Measurements from ENCODE around the gene SRP68.

The SRP68 gene

DNA sequence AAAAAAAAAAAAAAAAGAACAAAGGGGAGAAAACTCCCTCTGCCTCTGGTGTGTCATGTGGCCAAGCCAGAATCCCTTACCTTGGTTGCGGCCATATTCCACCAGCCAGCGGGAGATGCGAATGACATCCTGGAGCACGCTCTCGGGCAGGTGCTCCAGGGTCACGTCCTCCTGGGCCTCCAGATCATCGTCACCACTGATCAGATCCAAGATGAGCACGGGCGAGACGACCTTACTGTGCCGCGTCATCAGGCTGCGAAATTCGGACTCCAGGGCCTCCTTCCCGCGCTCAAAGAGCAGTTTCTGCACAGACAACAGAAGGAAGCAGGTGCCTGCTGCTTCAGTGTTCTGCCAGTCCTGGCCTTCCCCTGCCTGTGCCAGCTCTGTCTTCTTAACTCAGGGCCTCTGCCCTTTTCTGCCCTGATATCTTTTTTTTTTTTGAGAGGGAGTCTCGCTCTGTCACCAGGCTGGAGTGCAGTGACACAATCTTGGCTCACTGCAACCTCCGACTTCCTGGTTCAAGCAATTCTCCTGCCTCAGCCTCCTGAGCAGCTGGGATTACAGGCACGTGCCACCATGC, 25.5 kb upstream of the SRP68 start:
- no peaks in the 10 kb centered on the region for H3K27me3 ChIP-seq (replicated peaks in 2 of 5; ENCODE audit: control insufficient read depth in 4 of 5, insufficient read depth in 5 of 5, low read length in 4 of 5)
- CTCF ChIA-PET, result no interaction called here
- 97% methylated on average over 14 of the region's 19 CpGs for WGBS (ENCODE audit: insufficient coverage)

GRCh38 chr17:76095943-76096342, 23.6 kb upstream of the SRP68 start:
- ChIA-PET POLR2A (no interaction called here), CTCF (interaction anchor here (1.0 to 2.0 kb wide), 4 partner anchors 16 to 93 kb away, joined by 3 to 7 read pairs (median 4); no protein-coding TSS in a partner anchor)
- peaks cover 0 to 4% (median 0%) of the 10 kb centered on the region in 4 experiments for H3K4me1 ChIP-seq (ENCODE audit: control extremely low read depth in 1 of 4, control insufficient read depth in 4 of 4, insufficient read depth in 4 of 4, low read length in 3 of 4)
- 98% methylated on average over 13 of the region's 13 CpGs for WGBS (ENCODE audit: insufficient coverage)
- H3K4me3 ChIP-seq (ENCODE audit: control insufficient read depth in 1 of 7, extremely low read depth in 1 of 7, insufficient read depth in 4 of 7, low read depth in 2 of 7, low read length in 6 of 7), result no peak overlapping the region
- DNase-seq, result no peak
- H3K36me3 ChIP-seq (ENCODE audit: control insufficient read depth in 4 of 4, insufficient read depth in 4 of 4, low read length in 3 of 4), result peaks cover 13 to 81% (median 49%) of the 10 kb centered on the region in 4 experiments
- H3K9me3 ChIP-seq (ENCODE audit: control extremely low read depth in 1 of 5, control insufficient read depth in 4 of 5, insufficient read depth in 2 of 5, low read depth in 1 of 5, low read length in 4 of 5), result no peaks in the 10 kb centered on the region
- H3K27ac ChIP-seq (ENCODE audit: insufficient read depth in 1 of 2, low read depth in 1 of 2, low read length in 2 of 2, poor library complexity in 1 of 2, severe bottlenecking in 2 of 2), result no peak overlapping the region
- no peaks in the 10 kb centered on the region for H3K27me3 ChIP-seq (replicated peaks in 2 of 5; ENCODE audit: control insufficient read depth in 4 of 5, insufficient read depth in 5 of 5, low read length in 4 of 5)

More for the DNA sequence above, 25.5 kb upstream of the SRP68 start:
- Histone ChIP-seq H3K36me3 (ENCODE audit: control insufficient read depth in 4 of 4, insufficient read depth in 4 of 4, low read length in 3 of 4) (peaks cover 12 to 73% (median 50%) of the 10 kb centered on the region in 4 experiments), H3K4me1 (ENCODE audit: control extremely low read depth in 1 of 4, control insufficient read depth in 4 of 4, insufficient read depth in 4 of 4, low read length in 3 of 4) (peaks cover 3 to 10% (median 8%) of the 10 kb centered on the region in 4 experiments), H3K4me3 (ENCODE audit: control insufficient read depth in 1 of 7, extremely low read depth in 1 of 7, insufficient read depth in 4 of 7, low read depth in 2 of 7, low read length in 6 of 7) (no peak overlapping the region), H3K9me3 (ENCODE audit: control extremely low read depth in 1 of 5, control insufficient read depth in 4 of 5, insufficient read depth in 2 of 5, low read depth in 1 of 5, low read length in 4 of 5) (no peaks in the 10 kb centered on the region), H3K27ac (ENCODE audit: insufficient read depth in 1 of 2, low read depth in 1 of 2, low read length in 2 of 2, poor library complexity in 1 of 2, severe bottlenecking in 2 of 2) (no peak overlapping the region)
- POLR2A ChIA-PET, result interaction anchor here (0.6 kb wide), 1 partner anchor 205 kb away, joined by 3 read pairs; no protein-coding TSS in a partner anchor
- DNase-seq, result no peak

DNA sequence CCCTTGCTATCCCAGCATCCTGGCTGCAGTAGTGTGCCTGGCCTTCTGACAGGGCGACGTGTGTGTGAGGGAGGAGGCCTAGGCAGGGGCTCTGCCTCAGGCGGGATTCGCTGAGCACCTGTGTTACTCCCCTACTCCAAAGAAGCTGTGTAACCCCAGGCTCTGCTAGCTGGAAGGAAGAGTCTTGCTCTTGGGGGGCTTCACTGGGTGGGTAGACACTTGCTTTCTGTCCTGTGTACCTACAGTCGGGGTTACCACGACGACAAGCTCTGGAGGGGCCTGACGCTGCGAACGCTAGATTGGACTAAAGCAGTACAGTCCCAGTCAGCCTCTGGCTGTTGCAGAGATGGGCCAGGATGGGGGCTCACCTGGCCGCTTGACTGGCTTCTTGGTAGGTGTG, 21.7 kb upstream of the SRP68 start:
- Histone ChIP-seq H3K27me3 (replicated peaks in 2 of 5; ENCODE audit: control insufficient read depth in 4 of 5, insufficient read depth in 5 of 5, low read length in 4 of 5) (no peaks in the 10 kb centered on the region), H3K4me1 (ENCODE audit: control extremely low read depth in 1 of 4, control insufficient read depth in 4 of 4, insufficient read depth in 4 of 4, low read length in 3 of 4) (peaks cover 0 to 4% (median 0%) of the 10 kb centered on the region in 4 experiments), H3K9me3 (ENCODE audit: control extremely low read depth in 1 of 5, control insufficient read depth in 4 of 5, insufficient read depth in 2 of 5, low read depth in 1 of 5, low read length in 4 of 5) (no peaks in the 10 kb centered on the region), H3K36me3 (ENCODE audit: control insufficient read depth in 4 of 4, insufficient read depth in 4 of 4, low read length in 3 of 4) (peaks cover 9 to 84% (median 56%) of the 10 kb centered on the region in 4 experiments), H3K27ac (ENCODE audit: insufficient read depth in 1 of 2, low read depth in 1 of 2, low read length in 2 of 2, poor library complexity in 1 of 2, severe bottlenecking in 2 of 2) (no peak overlapping the region), H3K4me3 (ENCODE audit: control insufficient read depth in 1 of 7, extremely low read depth in 1 of 7, insufficient read depth in 4 of 7, low read depth in 2 of 7, low read length in 6 of 7) (no peak overlapping the region)
- WGBS (ENCODE audit: insufficient coverage), result 97% methylated on average over 9 of the region's 11 CpGs
- DNase-seq, result no peak
- POLR2A ChIA-PET, result no interaction called here
- CTCF ChIA-PET, result interaction anchor here (0.9 to 2.0 kb wide), 2 partner anchors 14 to 18 kb away, joined by 3 to 7 read pairs; no protein-coding TSS in a partner anchor

GRCh38 chr17:76092526-76093413, 20.5 kb upstream of the SRP68 start:
- peak in 1 of 3 donors; percentile 17 for DNase-seq
- Histone ChIP-seq H3K27ac (ENCODE audit: insufficient read depth in 1 of 2, low read depth in 1 of 2, low read length in 2 of 2, poor library complexity in 1 of 2, severe bottlenecking in 2 of 2) (no peak overlapping the region), H3K36me3 (ENCODE audit: control insufficient read depth in 4 of 4, insufficient read depth in 4 of 4, low read length in 3 of 4) (peaks cover 15 to 94% (median 62%) of the 10 kb centered on the region in 4 experiments), H3K27me3 (replicated peaks in 2 of 5; ENCODE audit: control insufficient read depth in 4 of 5, insufficient read depth in 5 of 5, low read length in 4 of 5) (no peaks in the 10 kb centered on the region), H3K4me1 (ENCODE audit: control extremely low read depth in 1 of 4, control insufficient read depth in 4 of 4, insufficient read depth in 4 of 4, low read length in 3 of 4) (peaks cover 0 to 4% (median 0%) of the 10 kb centered on the region in 4 experiments), H3K4me3 (ENCODE audit: control insufficient read depth in 1 of 7, extremely low read depth in 1 of 7, insufficient read depth in 4 of 7, low read depth in 2 of 7, low read length in 6 of 7) (no peak overlapping the region), H3K9me3 (ENCODE audit: control extremely low read depth in 1 of 5, control insufficient read depth in 4 of 5, insufficient read depth in 2 of 5, low read depth in 1 of 5, low read length in 4 of 5) (no peaks in the 10 kb centered on the region)
- CTCF ChIA-PET, result interaction anchor here (0.8 to 1.6 kb wide), 4 partner anchors 10 to 206 kb away, joined by 3 to 4 read pairs (median 4); partner anchors contain the start of gene EXOC7
- 97% methylated on average over 14 of the region's 20 CpGs for WGBS (ENCODE audit: insufficient coverage)
- POLR2A ChIA-PET, result interaction anchor here (0.6 kb wide), 1 partner anchor 96 kb away, joined by 3 read pairs; no protein-coding TSS in a partner anchor

- Histone ChIP-seq H3K4me3 (ENCODE audit: control insufficient read depth in 1 of 7, extremely low read depth in 1 of 7, insufficient read depth in 4 of 7, low read depth in 2 of 7, low read length in 6 of 7) (no peak overlapping the region), H3K36me3 (ENCODE audit: control insufficient read depth in 4 of 4, insufficient read depth in 4 of 4, low read length in 3 of 4) (peaks cover 13 to 94% (median 67%) of the 10 kb centered on the region in 4 experiments), H3K27ac (ENCODE audit: insufficient read depth in 1 of 2, low read depth in 1 of 2, low read length in 2 of 2, poor library complexity in 1 of 2, severe bottlenecking in 2 of 2) (no peak overlapping the region), H3K27me3 (replicated peaks in 2 of 5; ENCODE audit: control insufficient read depth in 4 of 5, insufficient read depth in 5 of 5, low read length in 4 of 5) (no peaks in the 10 kb centered on the region), H3K4me1 (ENCODE audit: control extremely low read depth in 1 of 4, control insufficient read depth in 4 of 4, insufficient read depth in 4 of 4, low read length in 3 of 4) (peaks cover 0 to 4% (median 0%) of the 10 kb centered on the region in 4 experiments), H3K9me3 (ENCODE audit: control extremely low read depth in 1 of 5, control insufficient read depth in 4 of 5, insufficient read depth in 2 of 5, low read depth in 1 of 5, low read length in 4 of 5) (no peaks in the 10 kb centered on the region)
- ChIA-PET POLR2A (interaction anchor here (0.6 kb wide), 1 partner anchor 14 kb away, joined by 3 read pairs; no protein-coding TSS in a partner anchor), CTCF (interaction anchor here (0.8 to 1.6 kb wide), 3 partner anchors 9 to 207 kb away, joined by 3 to 4 read pairs (median 3); partner anchors contain the start of gene EXOC7)
- WGBS (ENCODE audit: insufficient coverage), result 75% methylated on average over 18 of the region's 23 CpGs
- peak in 1 of 3 donors; percentile 44 for DNase-seq
Observed at GRCh38 chr17:76091526-76092286, 19.4 kb upstream of the SRP68 start.

- no peak overlapping the region for H3K4me3 ChIP-seq (ENCODE audit: control insufficient read depth in 1 of 7, extremely low read depth in 1 of 7, insufficient read depth in 4 of 7, low read depth in 2 of 7, low read length in 6 of 7)
- no peaks in the 10 kb centered on the region for H3K9me3 ChIP-seq (ENCODE audit: control extremely low read depth in 1 of 5, control insufficient read depth in 4 of 5, insufficient read depth in 2 of 5, low read depth in 1 of 5, low read length in 4 of 5)
- POLR2A ChIA-PET, result no interaction called here
- peaks cover 0 to 4% (median 0%) of the 10 kb centered on the region in 4 experiments for H3K4me1 ChIP-seq (ENCODE audit: control extremely low read depth in 1 of 4, control insufficient read depth in 4 of 4, insufficient read depth in 4 of 4, low read length in 3 of 4)
- CTCF ChIA-PET, result no interaction called here
- no peaks in the 10 kb centered on the region for H3K27me3 ChIP-seq (replicated peaks in 2 of 5; ENCODE audit: control insufficient read depth in 4 of 5, insufficient read depth in 5 of 5, low read length in 4 of 5)
- H3K36me3 ChIP-seq (ENCODE audit: control insufficient read depth in 4 of 4, insufficient read depth in 4 of 4, low read length in 3 of 4), result peaks cover 12 to 97% (median 75%) of the 10 kb centered on the region in 4 experiments
- WGBS (ENCODE audit: insufficient coverage), result 94% methylated on average over 12 of the region's 17 CpGs
- DNase-seq, result no peak
- H3K27ac ChIP-seq (ENCODE audit: insufficient read depth in 1 of 2, low read depth in 1 of 2, low read length in 2 of 2, poor library complexity in 1 of 2, severe bottlenecking in 2 of 2), result no peak overlapping the region
Observed at GRCh38 chr17:76090517-76091129, 18.3 kb upstream of the SRP68 start.
